Hematopoietic multipotent progenitor cell treated with erythropoietin and hydrocortisone succinate and interleukin-3 and kit ligand, for 4 days (in vitro differentiated cells): Measurements from ENCODE around the gene SMARCD3.

Experiments used
- DNase-seq: peaks from one replicate; pipeline ENCODE4 v3.0.0-alpha.2; 2015

Gene SMARCD3

DNA sequence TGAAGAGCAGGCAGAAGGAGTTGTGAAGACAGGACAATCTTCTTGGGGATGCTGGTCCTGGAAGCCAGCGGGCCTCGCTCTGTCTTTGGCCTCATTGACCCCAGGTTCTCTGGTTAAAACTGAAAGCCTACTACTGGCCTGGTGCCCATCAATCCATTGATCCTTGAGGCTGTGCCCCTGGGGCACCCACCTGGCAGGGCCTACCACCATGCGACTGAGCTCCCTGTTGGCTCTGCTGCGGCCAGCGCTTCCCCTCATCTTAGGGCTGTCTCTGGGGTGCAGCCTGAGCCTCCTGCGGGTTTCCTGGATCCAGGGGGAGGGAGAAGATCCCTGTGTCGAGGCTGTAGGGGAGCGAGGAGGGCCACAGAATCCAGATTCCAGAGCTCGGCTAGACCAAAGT is 14.7 kb downstream of the SMARCD3 start:
- no peak for DNase-seq

DNA sequence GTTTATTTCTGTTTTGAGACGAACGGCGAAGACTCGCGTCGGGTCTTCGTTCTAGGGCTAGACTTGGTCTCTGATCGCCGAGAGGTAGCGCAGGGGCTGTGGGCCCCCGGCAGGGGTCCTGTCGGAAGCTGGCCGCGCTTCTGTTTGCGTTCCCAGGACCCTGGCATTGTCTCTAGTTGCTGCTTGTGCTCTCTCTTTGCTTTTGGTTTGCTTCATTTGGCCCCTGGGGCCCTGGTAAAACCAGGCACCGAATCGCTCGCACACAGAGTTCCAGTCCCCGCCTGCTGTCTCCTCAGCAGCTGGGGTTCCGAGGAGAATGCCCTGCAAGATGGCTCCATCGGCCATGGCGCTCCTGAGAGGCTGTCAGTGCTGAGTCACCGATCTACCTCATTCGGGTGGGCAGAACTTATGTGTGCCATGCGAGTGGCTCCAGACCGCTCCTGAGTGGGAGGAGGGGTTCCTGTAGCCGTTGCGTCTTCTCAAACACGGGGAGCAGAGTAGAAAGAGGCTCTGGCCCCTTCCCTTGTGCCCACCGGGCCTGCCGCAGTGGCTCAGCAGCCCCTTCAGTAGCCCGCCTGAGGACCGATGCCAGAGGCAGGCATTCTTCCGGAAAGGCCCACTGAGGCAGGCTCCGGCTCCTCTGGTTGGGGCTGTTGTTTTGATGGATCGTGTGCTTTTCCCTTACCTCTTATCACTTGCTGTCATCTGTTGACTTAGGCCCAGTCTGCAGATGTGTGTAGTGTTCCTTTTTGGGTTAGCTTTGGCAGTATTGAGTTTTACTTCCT is 15.4 kb downstream of the SMARCD3 start:
- peak; percentile 94 for DNase-seq

DNA sequence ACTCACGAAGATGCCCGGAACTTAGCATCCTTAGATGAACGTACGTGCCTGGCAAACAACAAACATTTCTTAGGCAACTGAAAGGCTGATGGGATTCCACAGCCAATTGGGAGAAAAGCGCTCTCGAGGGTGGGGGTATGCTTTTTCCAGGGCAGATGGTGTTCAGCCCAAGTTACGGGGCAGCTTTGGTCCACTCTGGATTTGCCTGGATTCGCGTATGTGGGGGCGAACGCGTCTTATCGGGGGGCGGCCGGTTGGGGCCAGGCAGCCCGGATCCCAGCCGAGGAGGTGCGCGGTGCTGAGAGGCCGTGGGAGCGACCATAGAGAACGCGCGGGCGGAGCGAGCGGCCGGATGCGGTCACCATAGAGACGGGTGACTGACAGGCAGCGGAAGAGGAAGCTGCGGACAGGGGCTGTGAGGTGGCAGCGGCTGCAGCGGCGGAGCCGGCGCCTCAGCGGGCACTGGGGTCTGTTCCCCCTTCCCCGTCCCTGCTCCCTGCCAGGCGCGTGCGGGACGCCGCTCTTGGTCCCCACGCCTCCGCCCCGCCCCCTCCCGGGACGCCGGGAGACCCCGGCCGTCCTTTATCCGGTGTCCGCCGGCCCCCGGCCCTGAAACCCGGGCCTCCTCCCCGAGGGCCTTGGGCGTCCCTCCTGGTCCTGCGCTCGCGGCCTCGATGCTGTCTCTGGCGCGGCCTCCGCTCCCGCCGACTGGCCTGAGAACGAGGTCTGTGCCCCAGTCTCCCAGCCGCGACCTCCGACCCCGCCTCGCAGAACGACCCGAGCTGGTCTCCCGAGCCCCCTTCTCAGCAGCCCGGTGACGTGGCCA is 16.2 kb downstream of the SMARCD3 start, which contains the start of gene CHPF2:
TSS of gene CHPF2 (plus strand) at position 393 of the 826 bp plus-strand sequence. CDS start 1,529 bp downstream, outside the sequence.
- peak; percentile 97 for DNase-seq

DNA sequence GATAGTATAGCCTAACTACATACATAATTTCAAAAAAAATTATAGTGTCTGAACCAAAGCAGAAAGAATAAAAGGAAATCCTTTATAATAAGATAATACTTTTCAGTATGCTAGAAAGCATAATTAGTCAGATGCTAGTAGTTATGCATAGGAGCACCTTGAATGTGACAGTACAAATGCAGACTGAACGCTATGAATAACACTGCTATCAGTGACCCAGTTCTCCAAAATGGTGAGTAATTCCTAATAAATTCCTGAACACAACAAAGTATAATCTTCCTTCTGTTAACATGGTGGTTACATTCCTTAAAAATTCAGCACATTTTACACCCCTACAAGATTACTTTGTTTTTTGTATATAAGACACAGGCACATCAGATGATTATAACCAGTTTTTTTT is 17.4 kb downstream of the SMARCD3 start:
- DNase-seq = no peak

GRCh38 chr7:151229249-151229648 is 19.2 kb downstream of the SMARCD3 start:
- no peak for DNase-seq

DNA sequence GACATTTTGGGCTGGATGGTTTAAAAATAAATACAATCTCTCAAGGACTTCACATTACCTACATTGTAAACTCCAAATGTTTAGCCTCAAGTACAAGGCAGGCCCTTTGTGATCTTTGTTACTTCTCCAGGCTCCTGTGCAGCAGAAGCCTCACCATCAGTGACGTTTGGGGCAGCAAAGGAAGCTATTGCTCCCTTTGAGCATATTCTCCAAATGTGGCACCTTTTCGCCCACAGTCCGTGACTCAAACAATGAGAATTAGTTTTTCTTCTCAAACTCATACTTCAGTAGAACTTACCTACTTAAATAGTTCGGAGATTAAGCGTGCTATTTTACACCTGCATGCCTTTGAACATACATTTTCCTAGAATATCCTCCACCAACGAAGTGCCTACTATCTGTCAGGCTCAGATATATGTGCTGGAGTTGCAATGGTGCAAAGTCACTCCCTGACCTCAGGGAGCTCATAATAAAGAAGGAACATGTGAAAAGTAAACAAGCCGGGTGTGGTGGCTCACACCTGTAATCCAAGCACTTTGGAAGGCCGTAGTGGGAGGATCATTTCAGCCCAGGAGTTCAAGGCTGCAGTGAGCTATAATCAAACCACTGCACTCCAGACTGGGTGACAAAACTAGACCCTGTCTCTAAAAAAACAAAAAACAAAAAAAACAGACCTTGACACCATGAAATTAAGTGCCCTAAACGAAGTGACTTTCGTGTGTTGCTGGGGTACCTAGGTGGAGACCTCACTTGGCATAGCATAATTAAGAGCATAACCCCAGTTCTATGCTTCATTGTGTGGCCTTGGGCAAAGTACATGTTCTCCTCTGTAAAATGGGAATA is 20.2 kb downstream of the SMARCD3 start:
- DNase-seq = no peak

DNA sequence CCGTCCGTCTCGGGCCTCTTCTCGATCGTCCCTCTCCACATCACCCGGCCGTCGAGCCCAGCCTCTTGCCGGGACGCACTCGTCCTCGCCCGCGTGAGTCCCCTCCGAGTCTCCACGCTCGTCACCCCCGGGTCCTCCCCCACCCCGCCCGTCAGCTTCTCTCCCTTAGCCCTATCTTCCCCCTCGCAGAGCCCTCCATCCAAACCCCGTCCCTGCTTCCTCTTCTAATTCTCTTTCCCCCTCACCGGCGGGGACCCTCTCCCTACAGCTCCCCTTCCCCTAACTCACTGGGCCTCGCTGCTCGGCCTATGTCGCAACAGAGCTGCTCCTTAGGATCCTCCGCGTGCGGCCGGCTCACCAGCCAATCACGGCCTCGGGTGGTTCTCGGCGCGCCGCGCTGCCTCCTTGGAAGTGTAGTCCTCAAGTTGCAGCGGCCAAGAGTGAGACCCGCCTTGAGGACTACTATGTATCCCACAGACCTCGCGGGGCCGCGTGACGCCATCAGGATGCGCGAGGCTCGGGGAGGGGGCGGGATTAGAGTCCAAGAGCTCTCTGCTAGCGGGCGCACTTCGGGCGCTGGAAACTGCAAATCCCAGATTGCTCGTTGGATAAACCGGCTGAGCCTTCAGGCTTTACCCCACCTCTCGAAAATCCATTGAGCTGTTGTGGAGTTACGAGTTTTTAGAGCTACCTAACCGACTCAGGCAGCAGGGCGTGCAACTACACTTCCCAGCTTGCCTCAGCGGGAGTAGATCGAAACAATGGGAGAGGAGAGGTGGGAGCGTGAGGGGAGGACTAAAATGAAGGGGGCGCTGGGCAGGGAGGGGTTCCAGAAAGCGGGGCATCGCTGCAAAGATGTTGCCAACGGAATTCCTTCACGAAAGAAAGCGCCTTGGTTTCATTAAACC is 21.4 kb downstream of the SMARCD3 start, which contains the start of gene ABCF2:
TSS of gene ABCF2 (minus strand) at position 331 of the 908 bp plus-strand sequence. CDS start 747 bp downstream, outside the sequence.
- DNase-seq = peak; percentile 99

GRCh38 chr7:151226560-151226874 is 22.0 kb downstream of the SMARCD3 start:
- DNase-seq = no peak

GRCh38 chr7:151225948-151226510 is 22.5 kb downstream of the SMARCD3 start:
- DNase-seq = no peak

DNA sequence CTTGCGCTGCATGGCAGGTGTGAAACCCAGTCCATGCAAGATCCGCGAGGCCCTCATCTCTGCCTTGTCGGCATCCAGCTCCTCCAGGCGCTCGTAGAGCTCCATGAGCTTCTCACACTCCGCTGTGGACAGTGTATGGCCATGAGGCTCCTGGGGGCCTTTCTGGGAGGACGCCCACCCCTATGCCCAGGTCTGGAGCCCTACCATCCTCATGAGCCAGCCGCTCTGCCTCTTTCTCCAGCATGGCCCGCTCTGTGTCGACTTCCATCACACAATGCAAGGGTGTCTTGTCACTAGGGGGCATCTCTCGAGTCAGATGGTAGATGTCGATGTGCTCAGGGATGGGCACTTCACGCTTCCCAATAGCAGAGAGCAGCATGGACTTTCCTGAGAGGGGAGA is 24.8 kb downstream of the SMARCD3 start:
- DNase-seq = no peak

DNA sequence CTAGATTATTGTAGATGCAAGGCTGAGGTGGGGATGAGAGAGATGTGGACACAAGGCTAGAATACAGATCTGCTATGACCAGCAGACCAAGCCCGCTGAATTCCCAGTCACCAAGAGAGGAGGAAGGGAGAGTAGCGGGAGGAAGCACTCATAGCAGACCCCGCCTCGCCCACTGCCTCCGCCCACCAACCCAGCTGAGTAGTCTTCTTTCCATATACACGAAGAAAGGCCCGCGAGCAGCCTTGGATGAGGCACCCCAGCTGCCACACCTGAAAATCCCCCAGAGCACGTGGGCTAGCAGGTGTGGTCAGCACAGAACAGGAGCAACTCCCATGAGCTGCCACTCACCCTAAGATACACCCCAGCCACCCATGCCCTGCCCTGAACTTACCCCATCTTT is 30.3 kb downstream of the SMARCD3 start:
- no peak for DNase-seq

DNA sequence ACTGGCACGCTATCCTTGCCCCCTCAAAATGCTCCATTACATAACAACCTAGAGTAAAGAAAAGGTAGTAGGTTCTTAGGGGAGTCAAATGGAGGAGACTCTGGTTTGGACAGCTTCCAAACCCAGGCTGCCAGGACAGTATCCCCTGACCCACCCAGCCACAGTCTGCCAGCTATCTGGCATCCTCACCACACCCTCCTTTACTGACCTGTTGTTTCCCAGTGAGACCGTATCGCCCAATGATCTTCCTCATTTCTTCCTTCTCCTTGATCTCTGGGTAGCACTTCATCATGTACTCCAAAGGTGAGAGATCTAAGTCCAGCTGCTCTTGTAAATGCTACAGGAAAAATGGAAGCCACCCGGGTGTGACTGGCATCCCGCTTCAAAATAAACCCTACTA is 33.1 kb downstream of the SMARCD3 start:
- no peak for DNase-seq

DNA sequence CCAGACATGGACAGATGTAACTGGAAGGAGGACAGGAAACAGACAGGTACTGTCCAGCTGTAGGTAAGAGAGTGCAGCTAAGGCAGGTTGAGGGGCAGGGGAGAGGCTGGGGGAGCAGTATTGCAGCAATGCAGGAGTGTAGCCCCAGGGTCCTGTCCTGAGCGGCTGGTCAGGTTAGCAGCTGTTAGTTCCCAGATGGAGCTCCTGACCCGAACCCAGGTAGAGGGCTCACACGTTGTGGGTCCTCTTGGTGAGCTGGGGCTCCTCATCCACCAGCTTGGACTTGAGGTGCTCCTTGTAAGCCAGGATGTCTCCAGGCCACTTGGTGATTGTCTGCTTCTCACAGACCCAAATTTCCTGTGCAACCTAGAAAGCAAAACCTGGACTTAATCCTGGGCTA is 34.7 kb downstream of the SMARCD3 start:
- DNase-seq = no peak

- no peak for DNase-seq
Observed at GRCh38 chr7:151212626-151213025, 35.9 kb downstream of the SMARCD3 start.

DNA sequence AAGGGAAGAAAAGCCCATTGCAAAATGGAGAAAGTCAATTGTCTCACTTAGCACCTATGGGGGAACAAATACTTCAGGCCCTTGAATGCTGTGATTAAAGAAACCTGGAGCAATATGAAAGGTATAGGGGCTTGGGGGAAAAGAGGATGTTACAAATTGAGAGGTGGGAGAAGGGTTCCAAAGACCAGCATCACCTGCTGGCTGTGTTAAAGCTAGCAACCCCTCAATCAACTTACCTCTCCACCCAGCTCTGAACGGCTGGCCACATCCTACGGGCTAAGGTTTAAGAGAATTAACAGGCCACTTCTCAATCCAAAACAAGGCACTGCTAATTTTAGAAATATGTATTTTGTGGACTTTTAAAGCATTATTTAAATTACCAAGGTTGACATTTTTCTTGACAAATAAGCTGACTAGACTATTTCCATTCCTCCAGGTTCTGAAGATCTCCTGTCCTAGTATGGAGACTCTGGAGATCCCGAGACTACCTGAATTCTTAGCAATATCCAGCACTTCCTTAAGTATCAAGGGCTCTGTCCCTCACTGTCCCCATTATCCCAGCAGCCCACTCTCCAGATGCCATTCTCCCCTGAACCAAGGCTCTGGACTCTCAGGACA is 37.2 kb downstream of the SMARCD3 start:
- no peak for DNase-seq

GRCh38 chr7:151210087-151210854 is 38.2 kb downstream of the SMARCD3 start, which contains the start of gene H2BK1:
H2BK1 (minus strand) TSS chr7:151210488; CDS start chr7:151210318, 170 bp downstream.
- DNase-seq = no peak

DNA sequence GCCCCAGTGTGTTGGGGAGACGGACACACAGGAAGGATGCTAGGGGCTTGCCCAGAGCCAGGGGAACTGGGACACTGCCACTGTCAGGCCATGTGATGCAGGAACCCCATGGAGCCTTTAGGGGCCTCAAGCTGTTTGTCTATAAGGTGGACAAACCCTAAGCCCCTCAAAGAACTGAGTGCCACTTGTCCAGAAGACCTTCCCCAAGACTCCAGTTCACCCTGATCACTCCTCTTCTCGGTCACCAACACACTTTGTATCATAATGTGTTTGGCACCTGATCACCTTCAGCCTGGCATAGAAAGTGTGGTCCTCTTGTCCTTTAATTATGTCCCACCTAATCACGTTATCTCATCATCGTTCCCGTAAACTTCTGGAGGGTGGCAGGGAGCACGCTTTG is 38.9 kb downstream of the SMARCD3 start:
- DNase-seq = no peak

DNA sequence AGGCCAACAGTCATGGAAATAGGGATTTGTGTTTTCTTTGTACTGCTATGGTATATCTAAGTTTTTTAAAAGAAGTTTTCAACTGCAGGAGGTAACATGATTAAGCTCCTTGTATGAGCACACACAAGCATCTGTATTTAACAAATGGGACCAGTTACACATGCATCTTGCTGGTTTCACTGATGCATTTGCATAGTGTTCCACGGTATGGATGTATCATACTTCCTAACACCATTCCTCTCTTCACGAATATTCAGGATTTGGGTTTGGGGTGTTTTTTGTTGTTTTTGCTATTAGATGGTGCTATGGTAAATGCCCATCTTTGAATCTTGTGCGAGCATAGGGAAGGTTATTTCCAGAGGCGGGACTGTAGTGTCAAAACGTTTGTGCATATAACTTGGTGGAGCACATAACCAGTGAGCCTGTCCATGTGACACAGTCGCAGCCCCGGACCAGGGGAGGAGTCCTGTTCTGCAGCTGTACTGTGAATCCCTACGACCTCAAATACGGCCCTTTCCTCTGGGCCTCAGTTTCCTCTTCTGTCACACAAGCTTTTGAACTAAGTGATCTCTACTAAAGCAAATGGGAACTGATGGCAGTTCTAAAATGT is 40.1 kb downstream of the SMARCD3 start:
- no peak for DNase-seq

DNA sequence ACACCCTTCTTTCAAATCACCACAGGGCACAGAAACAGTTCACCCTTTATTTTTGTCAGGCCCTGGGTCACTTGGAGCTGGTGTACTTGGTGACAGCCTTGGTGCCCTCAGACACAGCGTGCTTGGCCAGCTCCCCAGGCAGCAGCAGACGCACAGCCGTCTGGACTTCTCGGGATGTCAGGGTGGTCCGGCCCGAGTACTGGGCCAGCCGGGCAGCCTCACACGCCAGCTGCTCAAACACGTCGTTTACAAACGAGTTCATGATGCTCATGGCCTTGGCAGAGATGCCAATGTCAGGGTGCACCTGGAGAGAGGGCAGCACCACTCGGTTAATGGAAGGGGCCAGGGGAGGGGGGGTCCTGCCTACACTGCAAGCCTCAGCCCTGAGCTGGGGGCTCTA is 40.7 kb downstream of the SMARCD3 start:
- no peak for DNase-seq

- DNase-seq = no peak
Observed at GRCh38 chr7:151207315-151207714, 41.2 kb downstream of the SMARCD3 start.
